Left cardiac atrium (tissue), 4 donors: ENCODE measurements around the gene ALG8. TPM values are rescaled to one million over a fixed set of nuclear protein-coding genes. Genes with fewer than 3 reads are reported as not detected.
"Not testable (repeated sequence)": the region's sequence is repeated elsewhere in the genome, so short reads cannot be mapped to it uniquely, and the experiment has no call there.

Experiments used
- ATAC-seq, 2 donors: fragments of 200-7000 bp; cut with Tn5 transposase; one replicate each; pipeline ENCODE4 v1.9.1; 2020; ENCODE audit warnings: mild to moderate bottlenecking in 2 of 2, moderate library complexity in 2 of 2
- DNase-seq: peaks from one replicate; pipeline ENCODE4 v3.0.0-alpha.2; 2020
- intact Hi-C, 2 donors: fragments of 100-400 bp; cut with DNase I; formaldehyde crosslinking; loops; one replicate each; pipeline versions ENCODE4 v1.14.1 to v1.15.1; 2022 to 2023
- long read RNA-seq: library from polyadenylated mRNA; unstranded; transcript quantifications from one replicate; pipeline ENCODE4 v2.0.0, GENCODE V29; 2021
- total RNA-seq, 2 donors: library from RNA; stranded (reverse); fragmentation: NEBNext Ultra II Directional; extraction: Animal tissue kit (Norgen Biotek cat#: 25700); gene quantifications; one replicate each; pipeline ENCODE4 v1.2.1, GENCODE V29; 2021
- donor health status: DM: no; HTN: yes; CAD: no.
- donor health status: DM: no; HTN: yes; CAD: no; lungs with severe emphysema.
- donor health status: DM: yes; HTN: yes; CAD: no.
- donor health status: Dilated cardiomyopathy.

ALG8 gene
- 10 to 100 TPM; 21.1 to 25.2 TPM for total RNA-seq
- long read RNA-seq, transcript ALG8-201 (13 exons, 1,675 nt) = major isoform, 22 of 25 reads
- long read RNA-seq, partial matches to known transcripts = 2 of 25 reads
- long read RNA-seq, other reads (novel, unspliced or antisense) = 0 of 25 reads

DNA sequence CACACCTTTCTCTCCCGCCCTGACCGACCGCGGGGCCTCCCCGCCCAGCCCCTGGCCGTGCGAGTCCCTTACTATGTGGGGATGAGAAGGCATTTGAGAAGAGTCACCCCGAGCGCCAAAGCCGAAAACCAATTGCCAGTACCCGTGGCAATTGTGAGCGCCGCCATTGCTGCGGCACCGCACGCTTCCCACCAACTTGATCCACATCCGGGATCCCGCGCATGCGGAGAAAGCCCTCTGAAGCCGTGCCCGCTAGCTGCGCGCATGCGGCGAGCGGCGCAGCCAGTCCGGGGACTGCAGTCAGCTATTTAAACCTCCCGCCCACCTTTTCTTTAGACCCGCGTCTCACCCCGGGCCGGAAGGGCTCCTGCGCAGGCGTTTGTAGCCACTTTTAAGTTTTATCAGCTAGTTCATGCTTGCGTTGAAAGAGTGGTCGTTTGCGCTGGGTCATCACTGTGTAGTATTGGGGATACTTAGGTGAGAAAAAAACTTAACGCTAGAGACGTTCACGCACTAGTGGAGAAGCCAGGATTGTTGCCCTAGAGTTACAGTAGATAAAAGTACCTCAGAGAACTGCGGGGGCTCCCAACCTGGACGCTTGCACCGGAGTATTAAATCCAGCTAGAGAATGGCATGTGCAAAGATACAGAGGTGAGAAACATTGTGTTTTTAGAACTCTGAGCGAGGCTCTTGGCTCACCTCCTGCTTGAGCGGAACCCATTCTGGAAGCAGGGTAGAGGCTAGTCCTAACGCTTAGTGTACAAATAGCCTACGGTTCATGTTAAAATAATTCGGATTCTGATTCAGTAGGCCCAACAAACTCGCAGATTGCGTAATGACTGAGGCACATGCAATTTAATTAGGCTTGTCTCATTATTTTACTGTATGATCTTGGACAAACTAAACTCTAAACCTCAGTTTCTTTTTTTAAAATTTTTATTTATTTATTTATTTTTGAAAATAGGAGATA, at the start of gene ALG8:
Gene ALG8, minus strand, starts transcription at position 205 of the 970 bp plus-strand sequence. Its CDS starts 38 bp downstream, at position 167.
- peak; percentile 97 for DNase-seq
- ATAC-seq = peak; percentile 99 to 100
- intact Hi-C loops = loop anchor here in 1 of 2 donors (10.0 kb wide), 1 partner anchor 285 kb away; no protein-coding TSS in a partner anchor

DNA sequence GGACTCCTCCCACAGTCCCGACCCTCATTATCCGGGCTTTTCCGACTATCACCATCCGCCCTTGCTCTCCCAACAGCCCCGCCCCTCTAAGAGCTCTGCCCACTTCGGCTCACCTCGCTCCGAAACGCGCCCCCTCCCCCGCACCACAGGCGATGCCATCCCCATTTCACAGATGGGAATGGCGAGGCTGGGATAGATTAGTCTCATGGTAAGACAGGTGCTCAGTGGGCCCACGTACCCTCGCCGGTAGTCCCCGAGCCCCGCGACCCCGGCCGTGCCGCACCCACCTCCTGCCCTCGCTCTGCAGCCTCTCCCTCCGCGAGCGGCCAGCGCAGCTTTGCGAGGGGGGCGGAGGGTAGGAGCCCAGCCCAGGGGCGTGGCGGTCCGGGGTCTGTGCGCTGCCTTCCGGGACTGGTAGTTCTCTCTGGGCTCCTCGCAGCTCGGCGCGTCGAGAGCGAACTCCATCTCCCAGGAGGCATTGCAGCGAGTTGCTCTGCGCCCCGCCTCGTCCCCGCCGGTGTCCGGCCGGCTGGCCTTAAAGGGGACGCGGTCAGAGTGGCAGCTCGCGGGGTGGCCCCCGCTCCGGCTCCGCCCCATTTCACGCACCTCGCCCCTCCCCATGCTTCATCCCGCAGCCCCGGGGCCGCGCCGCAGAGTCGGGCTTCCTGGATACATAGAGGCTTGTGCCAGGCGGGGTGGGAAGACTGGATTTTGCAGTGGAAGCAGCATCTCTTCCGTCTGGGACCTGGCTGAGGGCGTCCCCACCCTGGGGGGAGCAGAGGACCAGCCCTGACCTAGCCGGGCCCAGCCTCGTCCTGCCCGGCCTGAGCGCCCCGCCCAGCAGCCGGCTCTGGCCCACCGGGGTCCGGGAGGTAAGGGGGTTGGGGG, 49.1 kb upstream of the ALG8 start, which contains the start of the genes KCTD21 and USP35:
Gene KCTD21, minus strand, starts transcription at position 341 of the 888 bp plus-strand sequence. CDS start 14,072 bp downstream, outside the sequence.
Gene USP35, plus strand, starts transcription at position 634 of the 888 bp plus-strand sequence. CDS start 7,327 bp downstream, outside the sequence.
- intact Hi-C loops = loop anchor here in 1 of 2 donors (10.0 kb wide), 1 partner anchor 114 kb away; the partner anchor contains the start of gene NDUFC2
- DNase-seq (peak; percentile 99), ATAC-seq (peak; percentile 97)

DNA sequence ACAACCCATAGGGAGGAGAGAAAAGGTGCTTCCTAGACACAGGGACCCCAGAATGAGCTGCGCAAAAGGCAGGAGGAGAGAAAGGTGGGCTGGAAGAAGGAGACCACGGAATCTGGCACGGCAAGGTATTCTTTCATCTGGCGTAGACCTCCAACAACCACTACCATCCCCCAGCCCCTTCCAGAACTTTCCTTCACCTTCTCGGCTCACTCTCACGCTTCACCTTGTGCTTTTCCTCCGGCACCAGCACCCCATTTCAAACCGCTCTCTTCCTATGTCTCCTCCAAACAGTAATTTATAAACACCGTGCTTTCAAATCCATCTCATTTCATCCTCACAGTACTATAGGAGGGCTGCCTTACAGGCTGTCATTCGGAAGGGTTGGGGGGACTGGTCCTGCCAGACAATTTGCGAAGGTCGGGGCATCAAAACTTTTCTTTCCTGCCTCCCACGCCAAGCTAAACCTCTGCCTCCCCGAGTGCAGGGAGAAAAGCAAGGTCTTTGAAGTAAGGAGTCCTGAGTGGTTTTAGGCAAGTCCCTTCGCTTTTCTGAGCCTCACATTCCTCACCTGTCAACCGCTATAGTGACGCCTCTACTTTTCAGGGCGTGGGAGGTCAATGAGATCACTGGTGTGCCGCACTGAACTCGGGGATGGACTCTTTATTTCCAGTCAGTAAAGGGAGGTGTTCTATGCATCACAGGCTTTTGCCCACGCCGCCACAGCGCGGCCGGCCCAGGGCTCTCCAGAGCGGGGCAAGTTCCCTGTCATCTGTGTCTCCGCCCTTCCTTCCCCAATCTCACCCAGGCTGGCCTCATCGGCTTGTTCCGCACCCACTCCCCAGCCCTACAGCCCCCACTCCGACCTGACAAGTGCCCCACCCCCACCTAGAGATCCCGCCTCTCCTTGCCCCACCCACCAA, 48.2 kb upstream of the ALG8 start:
- ATAC-seq (peak in 1 of 2 donors; percentile 47), DNase-seq (no peak)
- intact Hi-C loops = loop anchor here in 1 of 2 donors (10.0 kb wide), 1 partner anchor 113 kb away; the partner anchor contains the start of gene NDUFC2

DNA sequence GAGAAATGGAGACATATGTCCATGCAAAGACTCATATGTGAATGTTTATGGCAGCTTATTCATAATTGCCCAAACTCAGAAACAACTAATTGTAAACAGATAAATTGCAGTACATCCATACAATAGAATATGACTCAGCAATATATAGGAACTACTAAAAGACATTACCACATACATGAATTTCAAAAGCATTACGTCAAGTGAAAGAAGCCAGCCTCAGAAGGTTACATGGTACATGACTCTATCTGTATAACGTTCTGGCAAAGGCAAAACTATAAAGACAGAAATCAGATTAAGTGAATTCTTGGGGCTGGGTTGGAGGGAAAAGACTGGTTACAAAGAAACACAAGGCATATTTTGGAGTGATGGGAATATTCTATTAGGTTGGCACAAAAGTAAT, 41.8 kb upstream of the ALG8 start:
- no peak for DNase-seq
- intact Hi-C loops = loop anchor here in 1 of 2 donors (10.0 kb wide), 1 partner anchor 106 kb away; the partner anchor contains the start of gene NDUFC2

DNA sequence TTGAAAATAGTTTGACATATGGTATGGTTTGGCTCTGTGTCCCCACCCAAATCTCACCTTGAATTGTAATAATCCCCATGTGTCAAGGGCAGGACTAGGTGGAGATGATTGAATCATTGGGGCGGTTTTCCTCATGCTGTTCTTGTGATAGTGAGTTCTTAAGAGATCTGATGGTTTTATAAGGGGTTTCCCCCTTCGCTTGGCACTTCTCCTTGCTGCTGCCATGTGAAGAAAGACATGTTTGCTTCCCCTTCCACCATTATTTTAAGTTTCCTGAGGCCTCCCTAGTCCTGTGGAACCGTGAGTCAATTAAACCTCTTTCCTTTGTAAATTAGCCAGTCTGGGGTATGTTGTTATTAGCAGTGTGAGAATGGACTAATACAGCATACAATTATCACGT, 41.3 kb upstream of the ALG8 start:
- ATAC-seq = no peak
- DNase-seq = no peak
- intact Hi-C loops = loop anchor here in 1 of 2 donors (10.0 kb wide), 1 partner anchor 106 kb away; the partner anchor contains the start of gene NDUFC2

More for the DNA sequence above, 41.8 kb upstream of the ALG8 start:
- no peak for ATAC-seq

DNA sequence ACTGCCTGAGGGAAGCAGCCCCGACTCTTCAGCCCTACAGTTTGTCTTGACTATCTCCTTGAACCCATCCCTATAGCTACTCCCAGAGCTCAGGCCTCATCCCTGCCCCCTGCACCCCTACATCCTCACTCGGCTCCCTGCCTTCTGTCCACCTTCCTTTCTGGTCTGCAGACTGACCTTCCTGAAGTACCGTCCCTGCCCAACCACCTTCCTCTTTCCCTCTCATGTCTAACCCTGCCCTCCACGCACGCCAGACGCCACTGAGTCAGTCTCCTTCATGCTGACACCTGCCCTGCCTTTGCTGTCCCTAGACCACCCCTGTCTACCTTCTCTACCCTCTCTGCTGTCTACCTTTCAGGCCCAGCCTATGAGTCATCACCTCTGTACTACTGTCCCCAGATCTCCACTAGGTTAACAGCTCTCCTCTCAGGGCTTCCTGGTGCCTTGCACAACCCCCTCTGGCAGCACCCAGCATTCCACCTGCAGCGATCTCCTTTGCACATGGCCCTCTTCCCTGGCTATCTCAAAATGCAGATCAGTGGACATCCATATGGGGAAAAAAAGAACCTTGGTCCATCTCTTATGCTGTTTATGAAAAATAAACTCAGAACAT, 40.1 kb upstream of the ALG8 start:
- ATAC-seq (peak; percentile 12 to 40), DNase-seq (no peak)
- intact Hi-C loops = loop anchor here in 1 of 2 donors (10.0 kb wide), 1 partner anchor 105 kb away; the partner anchor contains the start of gene NDUFC2

DNA sequence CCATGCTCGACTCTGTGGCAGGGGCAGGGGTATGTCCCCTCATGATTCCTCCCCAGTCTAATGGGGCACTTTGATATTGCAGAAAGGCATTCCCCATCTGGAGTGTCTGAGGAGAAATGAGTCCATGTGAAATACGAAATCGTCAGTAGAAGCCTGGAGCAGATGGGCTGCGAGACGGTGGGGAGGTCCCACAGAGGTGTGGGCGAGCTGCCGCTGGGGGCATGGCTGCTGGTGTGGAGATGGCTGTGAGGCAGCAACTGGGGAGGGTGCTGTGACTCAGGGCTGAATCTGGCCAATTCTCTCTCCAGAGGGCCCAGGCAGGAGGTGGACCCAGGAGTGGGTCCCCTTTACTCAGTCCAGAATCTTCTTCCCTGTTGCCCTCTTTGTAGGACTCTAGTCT, 37.8 kb upstream of the ALG8 start:
- intact Hi-C loops = no loop called here
- ATAC-seq (no peak), DNase-seq (no peak)

DNA sequence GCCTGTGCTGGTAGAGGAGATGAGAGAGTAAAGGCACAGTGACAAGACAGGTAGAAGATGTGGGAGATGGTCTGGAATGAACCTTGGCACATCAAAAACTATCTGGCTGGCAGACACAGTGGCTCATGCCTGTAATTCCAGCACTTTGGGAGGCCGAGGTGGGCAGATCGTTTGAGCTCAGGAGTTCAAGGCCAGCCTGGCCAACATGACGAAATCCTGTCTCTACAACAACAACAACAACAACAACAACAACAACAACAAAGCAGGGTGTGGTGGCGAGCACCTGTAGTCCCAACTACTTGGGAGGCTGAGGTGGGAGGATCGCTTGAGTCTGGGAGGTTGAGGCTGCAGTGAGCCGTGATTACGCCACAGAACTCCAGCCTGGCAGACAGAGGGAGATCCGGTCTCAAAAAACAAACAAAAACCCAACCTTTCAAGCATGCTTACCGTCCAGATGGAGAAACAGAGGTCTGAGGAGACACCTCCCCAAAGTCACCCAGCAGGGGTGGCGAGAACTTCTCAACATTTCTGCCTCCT, 37.2 kb upstream of the ALG8 start:
- DNase-seq (no peak), ATAC-seq (no peak)
- intact Hi-C loops = no loop called here

DNA sequence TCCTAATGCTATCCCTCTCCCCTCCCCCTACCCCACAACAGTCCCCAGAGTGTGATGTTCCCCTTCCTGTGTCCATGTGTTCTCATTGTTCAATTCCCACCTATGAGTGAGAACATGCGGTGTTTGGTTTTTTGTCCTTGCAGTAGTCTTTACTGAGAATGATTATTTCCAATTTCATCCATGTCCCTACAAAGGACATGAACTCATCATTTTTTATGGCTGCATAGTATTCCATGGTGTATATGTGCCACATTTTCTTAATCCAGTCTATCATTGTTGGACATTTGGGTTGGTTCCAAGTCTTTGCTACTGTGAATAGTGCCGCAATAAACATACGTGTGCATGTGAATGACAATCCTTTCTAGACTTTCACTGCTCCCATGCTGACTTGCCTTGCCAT, 36.4 kb upstream of the ALG8 start:
- DNase-seq, intact Hi-C loops, ATAC-seq: not testable (repeated sequence)

DNA sequence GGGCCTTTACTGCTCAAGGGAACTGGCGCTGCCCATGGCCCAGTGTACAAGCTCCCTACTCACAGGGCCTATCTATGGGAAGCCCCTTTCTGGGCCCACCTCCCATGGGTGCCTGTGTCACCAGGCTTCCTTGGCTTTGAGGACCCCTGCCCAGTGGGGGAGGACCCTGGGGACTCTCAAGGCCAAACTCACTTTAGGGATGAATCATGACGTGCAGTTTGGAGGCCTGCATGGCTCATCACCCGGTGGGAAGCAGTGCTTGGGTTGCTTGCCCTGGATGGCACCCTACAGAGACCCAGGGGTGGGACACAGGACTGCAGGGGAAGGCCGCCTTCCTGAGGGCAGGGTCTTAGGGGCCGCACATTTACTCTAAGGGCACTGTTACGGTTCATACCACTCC, 32.5 kb upstream of the ALG8 start:
- no peak for DNase-seq
- no peak for ATAC-seq
- intact Hi-C loops = no loop called here

DNA sequence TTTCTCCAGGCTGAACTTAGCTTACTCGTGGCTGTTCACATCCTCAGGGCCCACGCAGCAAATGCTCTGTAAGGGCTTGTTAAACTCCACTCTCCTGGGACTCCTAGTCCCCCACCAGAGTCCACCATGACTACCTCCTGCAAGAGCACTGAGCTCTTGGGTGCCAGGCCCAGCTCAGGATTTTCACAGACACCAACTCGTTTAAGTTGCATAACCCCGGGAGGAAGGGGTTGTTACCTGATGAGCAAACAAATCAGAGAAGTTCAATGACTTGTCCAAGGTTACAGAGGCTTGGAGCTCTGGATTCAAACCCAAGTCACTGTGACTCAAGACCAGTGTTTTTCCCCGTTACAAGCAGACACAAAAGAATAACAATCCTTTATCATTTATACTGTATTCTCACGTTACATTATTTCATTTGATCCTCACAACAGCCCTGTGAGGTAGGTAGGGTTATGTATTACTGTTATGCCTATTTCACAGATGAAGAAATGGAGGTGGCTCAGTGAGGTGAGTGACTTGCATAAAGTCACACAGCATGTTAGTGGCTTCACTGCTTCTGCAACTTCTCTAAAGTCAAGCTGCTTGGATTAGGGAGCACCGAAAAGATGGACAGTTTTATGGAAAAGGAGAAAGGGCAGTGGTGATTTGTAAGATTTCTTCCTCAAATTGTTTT, 31.6 kb upstream of the ALG8 start:
- ATAC-seq (no peak), DNase-seq (no peak)
- intact Hi-C loops = no loop called here

DNA sequence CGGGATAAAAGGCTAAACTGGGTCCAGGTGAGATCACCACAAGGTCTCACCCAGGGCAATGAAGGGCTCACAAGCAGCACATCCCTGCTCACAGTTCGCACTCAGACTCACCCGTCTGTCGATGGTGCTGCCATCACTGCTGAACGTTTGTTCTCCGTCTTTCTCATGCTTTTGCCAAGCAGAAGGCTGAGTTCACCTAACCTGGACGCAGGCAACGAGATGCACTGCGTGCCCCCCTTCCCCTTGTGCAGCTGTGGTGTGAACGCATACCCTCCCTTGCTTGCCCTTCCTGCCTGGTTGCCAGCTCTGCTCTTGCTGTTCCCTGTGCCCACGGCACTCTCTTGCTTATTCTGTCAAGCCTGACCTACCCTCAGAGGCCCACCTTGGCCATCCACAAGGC, 31.0 kb upstream of the ALG8 start:
- ATAC-seq (no peak), DNase-seq (no peak)
- intact Hi-C loops = no loop called here

DNA sequence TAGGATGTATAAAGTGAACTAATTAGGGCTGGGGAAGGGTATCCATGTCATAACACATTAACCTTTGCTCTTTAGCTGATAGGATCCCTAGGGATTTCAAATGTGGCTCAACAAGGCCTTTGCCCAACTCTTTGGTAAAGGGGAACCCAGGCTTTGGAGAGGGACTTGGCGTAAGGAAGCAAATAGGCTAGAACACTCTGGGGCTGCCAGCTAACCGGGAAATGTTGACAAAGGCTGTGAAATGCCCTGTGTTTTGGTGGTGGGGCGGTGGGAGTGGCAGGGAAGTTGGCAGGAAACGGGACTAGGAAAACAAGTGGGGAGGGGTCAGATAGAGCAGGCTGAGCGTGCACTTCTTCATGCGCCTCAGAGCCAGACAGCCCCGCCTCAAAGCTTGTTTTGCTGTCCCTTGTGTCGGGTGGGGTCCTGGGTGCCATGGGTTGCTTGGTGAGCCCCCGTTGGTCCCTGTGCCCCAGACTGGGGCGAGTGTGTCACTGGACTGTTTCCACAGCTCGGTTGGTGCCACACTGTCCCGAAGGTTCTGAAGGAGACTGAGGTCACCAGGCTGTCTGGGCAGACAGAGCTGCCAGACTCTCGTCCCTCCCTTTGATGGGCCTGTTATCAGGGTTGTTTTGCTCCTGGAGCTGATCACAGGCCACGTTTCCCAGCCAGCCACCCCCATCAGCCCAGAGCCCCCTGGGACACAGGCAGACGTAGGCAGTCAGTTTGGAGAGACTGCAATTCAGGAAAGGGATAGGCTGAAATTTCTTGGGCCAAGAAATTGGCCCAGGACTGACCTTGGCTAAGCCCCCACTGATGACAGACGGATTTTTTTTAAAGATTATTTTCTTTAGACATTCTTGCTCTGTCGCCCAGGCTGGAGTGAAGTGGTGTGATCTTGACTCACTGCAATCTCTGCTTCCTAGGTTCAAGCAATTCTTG, 29.4 kb upstream of the ALG8 start:
- intact Hi-C loops = no loop called here
- ATAC-seq (peak; percentile 91 to 94), DNase-seq (peak; percentile 92)

DNA sequence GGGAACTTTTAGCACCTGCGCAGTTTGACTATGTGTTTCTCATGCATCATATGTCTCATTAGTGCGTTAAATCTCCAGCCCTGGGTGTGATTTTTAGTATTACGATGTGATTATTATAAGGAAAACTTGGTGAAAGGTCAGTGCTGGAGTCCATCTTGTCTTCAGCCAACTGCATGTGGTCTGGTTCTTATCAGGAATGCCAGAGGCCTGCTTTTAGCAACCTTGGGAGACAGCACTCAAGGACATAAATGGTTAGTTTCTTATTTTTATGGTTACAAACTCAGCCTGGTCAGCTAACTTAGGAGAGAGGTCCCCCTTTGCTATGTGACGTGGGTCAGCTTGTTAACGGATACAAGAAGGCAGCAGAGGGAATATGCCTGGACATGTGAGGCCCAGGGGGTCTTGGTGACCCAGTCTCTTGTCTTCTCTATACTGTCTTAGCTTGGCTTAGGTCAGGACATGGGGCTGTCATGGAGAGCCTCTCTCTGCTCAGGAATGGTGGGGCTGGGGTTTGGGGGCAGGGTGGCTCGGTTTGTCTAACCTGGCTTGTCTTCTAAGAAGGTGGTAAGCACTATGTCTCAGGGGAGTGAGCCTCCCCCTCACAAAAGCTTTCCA, 27.5 kb upstream of the ALG8 start:
- no peak for ATAC-seq
- intact Hi-C loops = no loop called here
- DNase-seq = no peak

DNA sequence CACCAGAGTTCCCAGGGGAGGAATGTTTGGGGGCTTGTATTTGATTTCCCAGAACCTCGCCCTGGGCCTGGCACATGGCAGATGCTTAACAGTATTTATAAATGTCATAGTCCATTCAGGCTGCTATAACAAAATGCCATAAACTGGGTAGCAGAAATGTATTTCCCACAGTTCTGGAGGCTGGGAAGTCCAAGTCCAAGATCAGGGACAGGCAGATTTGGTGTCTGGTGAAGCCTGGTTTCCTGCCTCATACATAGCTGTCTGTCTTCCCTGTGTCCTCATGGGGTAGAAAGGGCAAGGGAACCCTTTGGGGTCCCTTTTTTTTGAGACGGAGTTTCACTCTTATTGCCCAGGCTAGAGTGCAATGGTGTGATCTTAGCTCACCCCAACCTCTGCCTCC, 25.0 kb upstream of the ALG8 start:
- intact Hi-C loops = no loop called here
- no peak for DNase-seq

More for the DNA sequence above, 25.0 kb upstream of the ALG8 start:
- ATAC-seq = no peak
